ENCODE data around the gene NADSYN1. TPM values are rescaled to one million over a fixed set of nuclear protein-coding genes. Genes with fewer than 3 reads are reported as not detected.

Gene NADSYN1
- total and polyA plus RNA-seq, 2 experiments from 2014 or later = 35.6 to 54.9 TPM

- TF ChIP-seq ETS1 (IDR thresholded peaks at IDR 0.05) (no peak), CREB1 (CRISPR knock-in tag; IDR thresholded peaks at IDR 0.05; ENCODE audit: low read depth) (no peak), EZH2 (IDR thresholded peaks at IDR 0.05; ENCODE audit: low read depth, unreplicated experiment) (no peak), CTCF (conservative IDR thresholded peaks at IDR 0.05; ENCODE audit: low read depth in 2 of 2) (no peak), JUNB (IDR thresholded peaks at IDR 0.05; ENCODE audit: unreplicated experiment) (no peak), STAT1 (IDR thresholded peaks at IDR 0.05; ENCODE audit: unreplicated experiment) (no peak), POLR2AphosphoS5 (IDR thresholded peaks at IDR 0.05; ENCODE audit: low read depth) (no peak), NANOG (IDR thresholded peaks at IDR 0.05; ENCODE audit: borderline replicate concordance) (no peak), ZNF331 (CRISPR knock-in tag; IDR thresholded peaks at IDR 0.05; ENCODE audit: low read depth) (no peak)
These were observed 54.1 kb downstream of the NADSYN1 start (continued) for GRCh38 chr11:71507102-71507501.

GRCh38 chr11:71518506-71519471, 65.8 kb downstream of the NADSYN1 start:
- no peak overlapping the region for H3K27ac Mint-ChIP-seq
- Histone ChIP-seq H3K4me1 (ENCODE audit: insufficient read depth) (no peaks in the 10 kb centered on the region), H3K27ac (ENCODE audit: low read depth) (no peak overlapping the region), H2AFZ (peak overlapping the region; percentile 56; the same call in 1 of the 2 replicates), H3K79me2 (replicated peaks; ENCODE audit: insufficient read depth) (no peaks in the 10 kb centered on the region), H3K27me3 (ENCODE audit: insufficient read depth) (no peaks in the 10 kb centered on the region), H4K20me1 (replicated peaks; ENCODE audit: insufficient read depth) (no peaks in the 10 kb centered on the region), H3F3A (replicated peaks; ENCODE audit: low read depth) (no peaks in the 10 kb centered on the region), H3K4me2 (no peak overlapping the region), H3K36me3 (ENCODE audit: insufficient read depth) (no peaks in the 10 kb centered on the region), H3K4me3 (no peak overlapping the region), H3K9me2 (ENCODE audit: insufficient read depth) (0 out of 2 replicates have a peak, but pooled peaks cover 3% of the 10 kb centered on the region)
- 0 out of 3 replicates have a peak, but pooled peaks cover under 1% of the 10 kb centered on the region for H3K9me3 Mint-ChIP-seq
- 0 out of 4 replicates have a peak, but pooled peaks of 1 of the 2 experiments have one; percentile 5 for TF ChIP-seq CTCF (conservative IDR thresholded peaks at IDR 0.05; ENCODE audit: low read depth in 2 of 2)
- TF ChIP-seq REST (IDR thresholded peaks at IDR 0.05; ENCODE audit: unreplicated experiment) = no peak
- no peak overlapping the region for H3K4me3 Mint-ChIP-seq
- no peaks in the 10 kb centered on the region for H3K36me3 Mint-ChIP-seq (ENCODE audit: low read depth)
- DNase-seq (ENCODE audit: low spot score) = no peak
- peak; percentile 30; the same call in 2 of the 3 replicates for ATAC-seq
- H3K27me3 Mint-ChIP-seq (ENCODE audit: insufficient read depth, low read depth, poor library complexity) = peaks cover 5% of the 10 kb centered on the region
- no peaks in the 10 kb centered on the region for H3K4me1 Mint-ChIP-seq

All from GM23338 (cell line).